Jurkat, Clone E6-1 (cell line): ENCODE measurements around the gene PGAP3.

Experiments used
- DNase-seq: peaks from one replicate; pipeline ENCODE4 v3.0.0-alpha.2; 2011; ENCODE audit warnings: low read depth, low spot score
- H3K4me3 ChIP-seq: 2 replicates; pipeline ENCODE4 v1.5.1; 2011; ENCODE audit warnings: mild to moderate bottlenecking, low read length, control low read depth, moderate library complexity

PGAP3 gene

DNA sequence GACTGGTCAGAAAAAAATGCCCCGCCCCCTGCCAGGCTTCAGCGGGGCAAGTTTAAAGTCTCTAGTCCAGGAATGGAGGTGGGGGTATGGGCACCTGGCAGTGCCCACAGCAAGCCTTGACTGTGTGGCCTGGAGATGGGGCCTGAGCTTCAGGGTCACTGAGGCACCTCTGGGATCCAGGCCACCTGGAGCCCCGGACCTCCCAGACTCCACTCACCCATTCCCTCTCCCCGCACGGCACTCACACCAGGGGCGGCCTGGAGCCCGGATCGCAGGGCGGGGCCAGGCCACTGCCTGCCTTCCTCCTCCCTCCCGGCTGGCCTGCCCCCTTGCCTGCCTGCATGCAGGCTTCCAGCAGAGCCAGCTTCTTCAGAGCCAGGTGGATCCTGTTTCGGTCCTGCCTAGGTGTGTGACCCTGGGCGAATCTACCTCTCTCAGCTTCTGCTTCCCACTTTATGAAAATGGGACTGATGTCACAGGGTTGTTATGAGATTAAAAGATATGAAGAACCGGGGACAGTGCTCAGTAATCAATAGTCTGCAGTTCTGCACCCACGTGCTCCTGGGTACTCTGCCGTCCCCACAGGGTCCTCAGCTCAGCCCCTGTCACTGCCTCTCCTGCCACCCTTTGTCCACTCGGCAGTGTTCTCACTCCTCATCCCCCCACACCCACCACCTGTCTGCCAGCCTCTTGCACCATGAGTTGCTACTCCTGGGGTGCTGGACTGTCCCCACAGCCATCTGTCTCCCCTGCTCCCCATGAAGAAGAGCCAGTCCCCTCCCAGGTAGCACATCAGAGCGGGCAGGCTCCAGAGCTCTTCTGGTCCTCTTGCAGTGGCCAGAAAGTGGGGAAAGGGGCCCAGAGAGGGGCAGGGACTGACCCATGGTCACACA lies 23.9 kb downstream of the PGAP3 start:
- no peak overlapping the region for H3K4me3 ChIP-seq

DNA sequence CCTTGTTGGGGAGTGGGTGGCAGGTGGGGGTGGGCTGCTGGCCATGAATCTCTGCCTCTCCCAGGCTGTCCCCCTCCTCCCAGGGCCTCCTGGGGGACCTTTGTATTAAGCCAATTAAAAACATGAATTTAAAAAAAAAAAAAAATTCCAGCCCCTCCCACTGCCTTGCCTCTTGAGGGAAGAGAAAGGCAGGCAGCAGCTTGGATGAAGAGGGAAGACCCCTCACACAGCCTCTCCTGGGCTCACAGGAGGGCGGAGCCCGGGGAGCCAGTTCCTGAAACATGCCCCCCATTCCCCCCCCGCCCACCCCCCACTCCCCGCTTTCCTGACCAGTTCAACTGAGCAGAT lies 24.5 kb downstream of the PGAP3 start:
- no peak overlapping the region for H3K4me3 ChIP-seq
- no peak for DNase-seq

More for the DNA sequence above, 23.9 kb downstream of the PGAP3 start:
- no peak for DNase-seq

DNA sequence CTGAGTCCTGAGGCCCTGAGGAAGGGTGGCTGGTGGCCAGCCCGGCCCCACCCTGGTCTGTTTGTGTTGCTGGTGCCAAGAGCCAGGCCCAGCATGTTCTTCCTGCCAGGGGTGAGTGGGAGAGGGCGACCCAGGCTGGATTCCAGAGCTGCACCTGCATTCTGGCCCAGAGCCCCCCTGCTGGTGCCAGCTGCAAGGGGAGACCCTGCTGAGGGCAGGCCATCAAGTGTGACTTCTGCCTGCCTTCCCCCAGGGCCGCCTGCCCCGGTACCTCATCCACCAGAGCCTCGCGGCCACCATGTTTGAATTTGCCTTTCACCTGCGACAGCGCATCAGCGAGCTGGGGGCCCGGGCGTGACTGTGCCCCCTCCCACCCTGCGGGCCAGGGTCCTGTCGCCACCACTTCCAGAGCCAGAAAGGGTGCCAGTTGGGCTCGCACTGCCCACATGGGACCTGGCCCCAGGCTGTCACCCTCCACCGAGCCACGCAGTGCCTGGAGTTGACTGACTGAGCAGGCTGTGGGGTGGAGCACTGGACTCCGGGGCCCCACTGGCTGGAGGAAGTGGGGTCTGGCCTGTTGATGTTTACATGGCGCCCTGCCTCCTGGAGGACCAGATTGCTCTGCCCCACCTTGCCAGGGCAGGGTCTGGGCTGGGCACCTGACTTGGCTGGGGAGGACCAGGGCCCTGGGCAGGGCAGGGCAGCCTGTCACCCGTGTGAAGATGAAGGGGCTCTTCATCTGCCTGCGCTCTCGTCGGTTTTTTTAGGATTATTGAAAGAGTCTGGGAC lies 25.1 kb downstream of the PGAP3 start:
- no peak for DNase-seq
- H3K4me3 ChIP-seq, result no peak overlapping the region

DNA sequence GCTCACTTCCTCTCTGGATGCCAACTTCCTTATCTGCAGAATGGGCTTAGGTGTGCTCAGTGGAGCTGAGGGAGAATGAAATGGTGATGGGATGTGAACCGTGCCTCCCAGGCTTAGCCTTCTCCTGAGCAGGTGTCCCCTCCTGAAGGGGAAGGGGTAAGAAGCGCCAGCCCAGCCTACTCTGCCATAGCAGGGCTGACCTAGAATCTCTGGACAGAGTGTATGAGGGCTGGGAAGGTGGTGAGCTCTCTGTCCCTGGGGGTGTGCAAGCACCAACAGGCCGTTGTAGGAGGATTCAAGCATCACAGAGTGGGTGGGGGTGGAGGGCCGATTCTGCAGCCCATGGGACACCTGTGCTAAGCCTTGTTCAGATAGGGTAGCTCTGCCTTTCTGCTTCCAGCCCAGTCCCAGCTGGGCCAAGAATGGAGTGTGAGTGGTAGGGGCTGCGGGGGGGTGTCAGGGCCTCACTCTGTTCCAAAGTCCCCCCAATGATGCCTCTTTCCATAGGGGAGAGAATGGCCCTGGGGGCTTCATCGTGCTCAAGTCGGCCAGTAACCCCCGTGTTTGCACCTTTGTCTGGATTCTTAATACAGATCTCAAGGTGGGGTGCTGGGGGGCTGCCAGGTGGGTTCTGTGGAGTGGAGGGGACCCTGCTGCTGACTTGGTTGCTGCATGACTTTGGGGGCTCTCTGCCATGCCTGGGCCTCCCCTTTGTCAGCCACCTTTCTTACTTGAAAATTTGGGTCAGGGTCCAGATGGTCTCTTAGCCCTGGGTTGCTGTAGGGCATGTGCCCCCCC lies 25.9 kb downstream of the PGAP3 start:
- no peak overlapping the region for H3K4me3 ChIP-seq
- DNase-seq, result no peak

DNA sequence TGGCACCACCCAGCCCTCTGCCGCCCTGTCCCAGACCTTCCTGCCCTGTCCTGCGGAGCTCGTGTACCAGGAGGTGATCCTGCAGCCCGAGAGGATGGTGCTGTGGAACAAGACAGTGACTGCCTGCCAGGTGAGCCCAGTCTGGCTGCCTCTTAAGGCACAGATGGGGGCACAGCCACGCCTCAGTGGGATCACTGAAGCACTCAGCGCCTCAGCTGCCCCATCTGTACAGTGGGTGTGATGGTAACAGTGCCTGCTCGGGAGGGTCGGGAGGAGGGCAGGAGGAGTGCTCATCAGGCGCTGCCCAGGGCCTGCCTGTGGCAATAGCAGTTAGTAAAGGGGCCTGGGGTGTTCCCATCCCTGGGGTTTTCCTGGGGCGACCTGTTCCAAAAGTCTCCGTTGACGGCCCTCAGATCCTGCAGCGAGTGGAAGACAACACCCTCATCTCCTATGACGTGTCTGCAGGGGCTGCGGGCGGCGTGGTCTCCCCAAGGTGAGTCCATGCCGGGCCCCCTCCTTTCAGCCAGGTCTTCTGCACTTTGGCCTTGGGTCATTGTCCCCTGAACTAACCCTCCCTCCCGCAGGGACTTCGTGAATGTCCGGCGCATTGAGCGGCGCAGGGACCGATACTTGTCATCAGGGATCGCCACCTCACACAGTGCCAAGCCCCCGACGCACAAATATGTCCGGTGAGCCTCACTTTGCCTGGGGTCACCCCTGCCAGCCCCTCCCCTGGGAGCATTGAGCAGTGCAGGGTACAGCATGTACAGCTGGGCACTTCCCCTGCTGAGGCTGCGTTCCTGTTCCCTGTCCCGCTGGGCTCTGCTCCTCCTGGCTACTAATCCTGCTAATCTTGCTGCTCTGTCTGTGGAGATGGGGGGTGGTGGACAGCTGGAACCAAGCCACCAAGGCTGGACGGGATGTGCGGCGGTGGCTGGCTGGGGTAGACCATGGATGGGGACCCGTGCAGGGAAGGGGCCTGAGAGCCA lies 27.2 kb downstream of the PGAP3 start:
- DNase-seq, result no peak

DNA sequence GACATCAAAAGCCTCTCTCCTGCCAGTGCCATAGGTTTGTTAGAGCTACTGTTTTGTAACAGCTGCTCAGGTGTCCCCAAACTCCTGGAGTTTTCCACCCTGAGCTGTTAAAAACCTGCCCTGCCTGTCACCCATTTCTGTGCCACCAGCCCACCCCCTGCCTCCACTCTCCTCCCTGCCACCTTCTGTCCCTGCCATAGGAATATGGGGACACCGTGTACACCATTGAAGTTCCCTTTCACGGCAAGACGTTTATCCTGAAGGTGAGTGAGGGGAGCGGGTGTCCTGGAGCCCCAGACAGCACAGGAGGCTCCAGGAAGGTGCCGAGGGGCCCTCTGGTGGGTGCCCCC lies 27.9 kb downstream of the PGAP3 start:
- no peak for DNase-seq
- H3K4me3 ChIP-seq, result no peak overlapping the region

More for the DNA sequence above, 27.2 kb downstream of the PGAP3 start:
- H3K4me3 ChIP-seq, result no peak overlapping the region

DNA sequence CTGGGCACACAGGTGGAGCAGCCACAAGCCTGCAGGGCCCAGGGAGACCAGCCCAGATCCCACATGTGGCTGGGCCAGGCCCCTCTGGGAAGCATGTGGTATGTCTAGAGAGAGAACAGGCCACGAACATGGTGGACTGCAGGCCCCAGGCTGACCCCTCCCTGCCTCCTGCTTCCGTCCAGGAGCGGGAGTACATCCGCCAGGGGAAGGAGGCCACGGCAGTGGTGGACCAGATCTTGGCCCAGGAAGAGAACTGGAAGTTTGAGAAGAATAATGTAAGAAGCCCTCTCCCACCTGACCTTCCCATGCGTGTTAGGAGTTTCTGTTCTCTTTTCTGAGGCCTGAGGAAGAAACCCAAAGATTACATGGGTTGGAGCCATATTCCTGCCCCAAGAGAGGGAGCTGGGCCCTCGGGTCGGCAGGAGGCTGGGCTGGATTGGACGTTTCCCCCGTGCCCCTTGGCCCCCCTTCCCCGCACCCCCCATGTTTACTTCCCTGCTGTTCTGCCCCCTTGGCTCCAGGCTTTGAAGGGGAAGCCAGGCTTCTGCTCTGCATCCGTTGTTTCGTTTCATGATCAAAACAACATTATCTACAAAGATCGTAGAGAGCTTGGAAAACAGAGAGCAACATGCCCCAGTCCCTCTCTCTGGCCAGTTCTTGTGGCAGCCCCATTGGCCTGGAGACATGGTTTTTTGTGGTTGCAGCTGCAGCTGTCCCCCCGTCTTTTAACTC lies 28.4 kb downstream of the PGAP3 start:
- H3K4me3 ChIP-seq, result no peak overlapping the region
- no peak for DNase-seq

DNA sequence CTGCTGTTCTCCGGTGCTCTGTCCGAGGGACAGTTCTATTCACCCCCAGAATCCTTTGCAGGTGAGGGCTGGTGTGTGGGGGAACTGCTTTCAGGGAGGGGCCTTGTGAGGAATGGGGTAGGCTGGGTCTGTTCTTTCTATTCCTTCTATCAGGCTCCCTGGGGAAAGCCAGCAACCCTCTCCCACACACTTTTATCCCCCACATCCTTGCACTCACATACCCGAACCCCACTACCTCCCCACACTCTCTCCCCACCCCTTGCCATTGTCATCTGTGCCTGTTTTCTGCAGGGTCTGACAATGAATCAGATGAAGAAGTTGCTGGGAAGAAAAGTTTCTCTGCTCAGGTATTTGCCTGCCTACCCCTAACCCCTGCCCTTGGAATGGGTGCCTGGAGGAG lies 29.1 kb downstream of the PGAP3 start:
- DNase-seq, result no peak

DNA sequence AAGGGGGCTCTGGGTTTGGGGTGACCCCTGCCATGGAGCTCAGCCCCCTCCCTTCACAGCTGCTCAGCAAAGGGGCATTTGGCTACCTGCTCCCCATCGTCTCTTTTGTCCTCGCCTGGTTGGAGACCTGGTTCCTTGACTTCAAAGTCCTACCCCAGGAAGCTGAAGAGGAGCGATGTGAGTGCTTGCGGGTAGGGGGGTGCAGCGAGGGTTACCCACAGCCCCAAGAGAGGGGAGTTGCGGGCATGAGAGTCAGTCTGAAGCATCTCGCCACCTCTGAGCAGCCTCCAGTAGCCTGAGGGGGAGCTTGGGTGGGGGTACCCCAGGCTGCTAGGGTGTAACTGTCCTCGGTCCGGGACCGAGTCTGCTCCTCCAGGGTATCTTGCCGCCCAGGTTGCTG lies 29.5 kb downstream of the PGAP3 start:
- DNase-seq, result no peak
- H3K4me3 ChIP-seq, result no peak overlapping the region

More for the DNA sequence above, 29.1 kb downstream of the PGAP3 start:
- H3K4me3 ChIP-seq, result no peak overlapping the region

DNA sequence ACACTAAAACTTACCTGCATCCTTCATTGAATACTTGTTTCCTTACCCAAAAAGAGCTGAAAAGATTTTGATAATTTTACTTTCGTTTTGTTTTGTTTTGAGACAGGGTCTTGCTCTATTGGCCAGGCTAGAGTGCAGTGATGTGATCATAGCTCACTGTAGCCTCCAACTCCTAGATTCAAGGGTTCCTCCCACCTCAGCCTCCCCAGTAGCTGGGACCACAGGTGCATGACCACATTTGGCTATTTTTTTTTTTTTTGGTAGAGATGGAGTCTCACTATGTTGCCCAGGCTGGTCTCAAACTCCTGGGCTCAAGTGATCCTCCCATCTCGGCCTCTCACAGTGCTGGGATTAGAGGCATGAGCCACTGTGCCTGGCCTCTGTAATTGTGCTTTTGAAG lies 32.8 kb downstream of the PGAP3 start:
- no peak overlapping the region for H3K4me3 ChIP-seq

DNA sequence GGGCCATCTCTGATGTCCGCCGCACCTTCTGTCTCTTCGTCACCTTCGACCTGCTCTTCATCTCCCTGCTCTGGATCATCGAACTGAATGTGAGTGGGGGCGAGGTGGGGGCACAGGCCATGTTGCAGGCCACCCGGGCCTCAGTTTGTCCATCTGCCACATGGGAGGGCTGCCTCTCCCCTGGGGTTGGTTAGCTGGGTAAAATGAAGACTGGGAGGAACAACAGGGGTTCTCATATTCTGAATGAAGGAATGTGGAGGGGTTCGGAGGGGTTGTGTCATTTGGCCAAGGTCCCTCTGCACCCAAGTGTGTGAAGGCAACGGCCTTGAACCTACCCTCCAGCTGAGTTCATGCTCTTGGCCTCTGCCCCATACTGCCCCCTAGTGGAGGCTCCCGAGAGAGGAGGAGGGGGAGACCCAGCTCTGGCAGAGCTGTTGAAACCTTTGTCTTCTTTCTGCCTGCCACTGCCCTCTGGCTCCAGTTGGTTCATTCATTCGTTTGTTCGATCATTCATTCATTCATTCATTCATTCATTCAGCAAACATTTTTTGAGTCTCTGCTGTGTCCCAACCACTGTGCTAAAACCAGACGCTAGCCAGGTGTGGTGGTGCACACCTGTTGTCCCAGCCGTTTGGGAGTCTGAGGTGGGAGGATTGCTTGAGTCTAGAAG lies 34.1 kb downstream of the PGAP3 start:
- H3K4me3 ChIP-seq, result no peak overlapping the region
- DNase-seq, result peak; percentile 49

More for the DNA sequence above, 32.8 kb downstream of the PGAP3 start:
- DNase-seq, result no peak

DNA sequence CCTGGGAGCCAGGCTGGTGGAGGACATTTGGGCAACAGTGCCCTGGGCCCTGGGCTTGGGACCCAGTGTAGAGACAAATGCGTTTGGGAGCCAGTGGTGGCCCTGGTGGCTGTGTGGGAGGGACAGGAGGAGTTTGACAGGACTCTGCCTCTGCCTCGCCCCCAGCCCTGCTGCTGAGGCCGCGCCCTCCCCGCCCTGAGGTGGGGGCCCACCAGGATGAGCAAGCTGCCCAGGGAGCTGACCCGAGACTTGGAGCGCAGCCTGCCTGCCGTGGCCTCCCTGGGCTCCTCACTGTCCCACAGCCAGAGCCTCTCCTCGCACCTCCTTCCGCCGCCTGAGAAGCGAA lies 34.6 kb downstream of the PGAP3 start:
- no peak for DNase-seq

DNA sequence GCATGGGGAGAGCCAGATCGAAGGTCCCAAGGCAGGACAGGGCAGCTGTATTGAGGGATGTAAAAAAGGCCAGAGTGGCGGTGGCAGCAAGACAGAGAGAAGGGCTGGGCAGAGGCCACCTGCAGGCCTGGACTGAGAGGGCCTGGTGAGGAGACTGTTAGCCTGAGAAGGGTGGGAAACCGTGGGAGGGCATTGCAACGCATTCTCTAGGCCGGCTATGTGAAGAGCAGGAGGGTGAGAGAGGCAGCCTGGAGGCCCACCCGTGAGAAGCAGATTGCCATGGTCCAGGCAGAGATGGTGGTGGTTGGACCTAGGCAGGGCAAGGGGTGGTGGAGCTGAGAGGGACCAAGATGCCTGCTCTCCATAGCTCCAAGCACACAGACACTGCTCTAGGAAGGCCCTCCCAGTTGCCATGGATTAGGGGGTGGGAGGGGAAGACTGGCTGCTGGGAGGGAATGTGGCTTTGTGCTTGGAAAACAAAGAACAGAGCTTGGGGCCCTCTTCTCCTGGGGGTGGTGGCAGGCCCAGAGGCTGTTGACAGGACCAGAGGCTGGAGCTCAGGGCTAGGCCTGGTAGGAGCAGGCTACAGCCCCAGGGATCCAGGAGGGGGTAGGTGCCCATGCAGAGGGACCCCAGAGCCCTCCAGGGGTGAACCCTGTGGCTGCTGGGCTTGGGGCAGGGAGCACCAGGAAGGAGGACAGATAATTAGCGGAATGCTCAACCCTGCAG lies 35.1 kb downstream of the PGAP3 start:
- DNase-seq, result no peak
- H3K4me3 ChIP-seq, result no peak overlapping the region

More for the DNA sequence above, 34.6 kb downstream of the PGAP3 start:
- H3K4me3 ChIP-seq, result no peak overlapping the region

DNA sequence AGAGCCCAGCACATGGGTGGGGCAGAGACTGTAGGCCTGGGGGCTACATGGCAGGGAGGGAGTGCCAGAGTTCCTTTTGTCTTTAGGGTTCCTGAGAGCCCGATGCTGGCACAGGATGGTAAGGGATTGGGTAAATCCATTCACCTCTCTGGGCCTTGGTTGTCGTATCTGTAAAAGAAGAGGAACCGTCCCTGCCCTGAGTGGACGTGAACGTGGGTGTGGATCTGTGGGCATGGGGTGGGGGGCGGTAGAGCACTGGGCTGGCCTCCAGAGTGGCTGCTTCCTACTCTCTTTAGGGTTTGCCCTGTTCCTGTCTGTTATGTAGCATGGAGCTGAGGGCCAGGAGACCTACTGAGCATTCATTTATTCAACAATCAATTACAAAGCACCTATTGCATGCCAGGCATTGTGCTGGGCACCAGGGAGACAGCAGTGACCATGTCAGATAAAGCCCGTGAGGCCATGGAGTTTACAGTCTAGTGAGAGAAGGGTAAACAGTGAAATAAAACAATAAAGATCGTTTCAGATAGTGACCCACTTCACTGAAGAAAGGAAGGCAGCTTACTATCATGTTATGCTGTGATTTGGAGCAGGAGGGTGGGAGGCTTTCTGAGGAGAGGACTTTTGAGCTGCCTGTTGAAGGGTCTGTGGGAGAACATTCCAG lies 35.8 kb downstream of the PGAP3 start:
- DNase-seq, result no peak
- H3K4me3 ChIP-seq, result no peak overlapping the region

DNA sequence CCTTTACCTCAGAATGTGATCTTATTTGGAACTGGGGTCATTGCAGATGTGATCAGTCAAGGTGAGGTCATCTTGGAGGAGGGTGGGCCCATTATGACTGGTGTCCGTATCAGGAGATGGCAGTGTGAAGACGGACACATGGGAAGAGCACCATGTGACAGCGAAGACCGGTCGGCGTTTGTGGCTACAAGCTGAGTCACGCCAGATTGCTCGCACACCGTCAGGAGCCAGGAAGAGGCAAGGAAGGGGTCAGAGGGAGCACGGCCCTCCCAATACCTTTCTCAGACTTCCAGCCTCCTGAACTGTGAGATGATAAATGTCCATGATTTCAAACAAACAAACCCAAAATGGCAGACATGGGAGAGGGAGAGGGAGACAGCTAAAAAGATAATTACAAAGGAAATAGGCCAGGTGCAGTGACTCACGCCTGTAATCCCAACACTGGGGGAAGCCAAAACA lies 37.7 kb downstream of the PGAP3 start:
- DNase-seq, result no peak

DNA sequence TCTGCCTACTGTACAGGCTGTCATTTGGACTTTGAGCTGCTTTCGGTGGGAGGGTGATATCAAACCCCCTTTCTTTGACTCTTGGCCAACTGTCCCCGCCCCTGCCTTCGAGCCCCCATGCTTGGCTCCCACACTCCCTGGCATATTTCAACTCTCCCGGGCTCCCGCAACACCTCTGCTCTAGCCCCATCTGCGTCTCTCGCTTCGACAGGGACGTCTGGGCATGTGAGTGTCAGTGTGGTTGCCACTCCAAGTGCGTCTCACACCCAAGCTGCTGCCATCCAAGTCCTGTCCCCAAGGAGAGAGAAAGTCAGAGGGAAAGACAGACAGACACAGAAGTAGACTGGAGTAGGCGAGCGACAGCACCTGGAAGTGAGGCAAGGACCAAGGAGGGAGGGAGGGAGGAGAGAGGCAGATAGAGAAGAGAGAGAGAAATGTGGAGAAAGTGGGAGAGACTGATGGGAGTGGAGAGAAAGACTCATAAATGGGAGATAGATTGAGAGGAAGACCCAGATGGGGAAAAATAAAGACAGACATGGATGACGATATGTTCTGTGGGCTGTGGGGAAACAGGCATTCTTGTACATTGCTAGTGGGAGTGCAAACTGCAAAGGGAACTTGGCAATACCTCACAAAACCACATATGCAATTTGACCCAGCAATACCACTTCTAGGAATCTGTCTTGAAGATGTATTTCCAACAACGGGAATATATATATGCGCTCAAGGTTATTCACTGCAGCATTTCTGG lies 39.1 kb downstream of the PGAP3 start:
- DNase-seq, result no peak
- no peak overlapping the region for H3K4me3 ChIP-seq

More for the DNA sequence above, 37.7 kb downstream of the PGAP3 start:
- no peak overlapping the region for H3K4me3 ChIP-seq
